Stimulated activated CD8-positive, alpha-beta memory T cell treated with anti-CD3 and anti-CD28 coated beads, Interleukin-12 subunit alpha, Interleukin-12 subunit beta, amount 100 ng/mL, for 24 hours (primary cell): ENCODE results near the gene ACBD3.

Source experiments
- DNase-seq: peaks from one replicate; pipeline ENCODE4 v3.0.0-alpha.2; 2020; ENCODE audit errors: extremely low read depth

The ACBD3 gene

DNA sequence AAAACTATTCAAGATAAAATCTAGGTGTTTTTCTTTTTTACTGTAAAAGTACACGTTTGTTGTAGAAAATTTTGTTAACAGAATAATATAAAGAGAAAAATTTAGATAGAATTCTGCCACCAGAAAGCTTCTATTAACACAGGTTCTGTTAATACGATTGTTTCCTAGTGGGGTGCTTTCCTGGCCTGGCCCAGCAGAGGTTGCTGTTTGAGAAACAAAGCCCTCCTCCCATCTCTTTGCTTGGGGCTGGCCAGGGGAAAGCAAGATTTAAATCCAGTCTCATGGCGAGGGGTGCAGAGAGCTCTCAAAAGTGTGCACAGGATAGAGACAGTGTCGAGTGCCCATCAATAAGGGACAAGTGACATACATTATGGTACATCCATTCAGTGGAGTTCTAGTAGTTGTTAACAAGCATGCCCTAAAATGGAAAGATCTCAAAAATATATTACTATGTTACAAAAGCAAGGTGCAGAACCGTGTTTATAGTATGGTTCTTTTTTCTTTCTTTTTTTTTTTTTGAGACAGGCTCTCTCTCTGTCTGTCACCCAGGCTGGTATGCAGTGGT, 14.6 kb upstream of the ACBD3 start:
- no peak for DNase-seq

DNA sequence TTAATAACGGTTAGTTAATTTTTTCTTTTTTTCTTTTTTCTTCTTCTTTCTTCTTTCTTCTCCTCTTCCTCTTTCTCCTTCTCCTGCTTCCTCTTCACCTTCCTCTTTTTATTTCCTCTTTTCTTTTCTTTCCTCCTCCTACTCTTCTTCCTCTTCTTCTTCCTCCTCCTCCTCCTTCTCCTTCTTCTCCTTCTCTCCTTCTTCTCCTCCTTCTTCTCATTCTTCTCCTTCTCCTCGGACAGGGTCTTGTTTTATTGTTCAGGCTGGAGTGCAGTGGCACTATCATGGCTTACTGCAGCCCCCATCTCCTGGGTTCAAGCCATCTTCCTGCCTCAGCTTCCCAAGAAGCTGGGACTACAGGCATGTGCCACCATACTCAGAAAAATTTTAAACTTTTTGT, 13.4 kb upstream of the ACBD3 start:
- no peak for DNase-seq

DNA sequence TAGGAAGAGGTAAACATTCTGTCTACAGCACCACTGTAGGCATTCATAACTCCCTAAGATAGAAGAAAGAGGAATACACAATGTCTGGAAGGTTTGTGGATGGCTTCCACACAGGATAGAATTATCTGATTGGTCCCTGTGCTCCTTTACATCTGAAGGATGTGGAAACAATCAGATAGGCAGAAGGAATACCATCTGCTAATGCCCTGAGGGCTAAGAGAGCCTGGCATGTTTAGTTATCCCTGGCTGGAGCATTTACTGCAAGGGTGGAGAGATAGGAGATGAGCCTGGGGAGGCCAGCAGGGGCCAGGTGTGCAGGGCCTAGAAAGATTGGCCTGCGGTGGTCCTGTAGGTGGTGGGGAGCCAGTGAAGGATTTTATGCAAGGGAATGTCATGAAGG, 8.6 kb upstream of the ACBD3 start:
- DNase-seq, result no peak

DNA sequence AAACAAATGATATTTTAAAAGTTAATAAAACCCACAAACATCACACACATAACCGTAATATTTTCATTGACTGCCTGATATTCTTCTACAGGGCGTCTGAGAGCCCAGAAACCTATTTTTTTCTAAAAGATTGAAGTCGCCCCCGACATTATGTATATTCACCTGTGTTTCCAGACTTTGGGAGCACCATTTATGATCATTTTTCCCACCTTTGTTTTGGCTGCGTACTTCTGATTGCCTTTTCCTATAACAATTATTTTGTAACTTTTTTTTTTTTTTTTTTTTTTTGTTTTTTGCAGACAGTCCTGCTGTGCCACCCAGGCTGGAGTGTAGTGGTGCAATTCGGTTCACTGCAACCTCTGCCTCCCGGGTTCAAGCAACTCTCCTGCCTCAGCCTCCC, 839 bp upstream of the ACBD3 start:
- no peak for DNase-seq

DNA sequence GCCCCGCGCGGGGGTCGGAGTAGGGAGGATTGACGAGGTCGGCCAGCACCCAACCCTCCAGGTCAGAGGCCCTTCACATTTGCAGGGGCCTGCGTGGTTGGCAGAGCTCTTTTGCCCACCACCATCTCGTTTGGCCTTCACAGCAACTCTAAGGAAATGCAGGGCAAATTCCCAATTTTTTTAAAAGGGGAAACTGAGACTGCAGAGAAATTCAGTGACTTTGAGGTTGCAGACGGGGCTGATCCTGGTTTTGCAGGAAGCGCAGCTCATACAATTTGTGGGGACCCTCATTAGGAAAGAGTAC, 430 bp upstream of the ACBD3 start:
- no peak for DNase-seq

DNA sequence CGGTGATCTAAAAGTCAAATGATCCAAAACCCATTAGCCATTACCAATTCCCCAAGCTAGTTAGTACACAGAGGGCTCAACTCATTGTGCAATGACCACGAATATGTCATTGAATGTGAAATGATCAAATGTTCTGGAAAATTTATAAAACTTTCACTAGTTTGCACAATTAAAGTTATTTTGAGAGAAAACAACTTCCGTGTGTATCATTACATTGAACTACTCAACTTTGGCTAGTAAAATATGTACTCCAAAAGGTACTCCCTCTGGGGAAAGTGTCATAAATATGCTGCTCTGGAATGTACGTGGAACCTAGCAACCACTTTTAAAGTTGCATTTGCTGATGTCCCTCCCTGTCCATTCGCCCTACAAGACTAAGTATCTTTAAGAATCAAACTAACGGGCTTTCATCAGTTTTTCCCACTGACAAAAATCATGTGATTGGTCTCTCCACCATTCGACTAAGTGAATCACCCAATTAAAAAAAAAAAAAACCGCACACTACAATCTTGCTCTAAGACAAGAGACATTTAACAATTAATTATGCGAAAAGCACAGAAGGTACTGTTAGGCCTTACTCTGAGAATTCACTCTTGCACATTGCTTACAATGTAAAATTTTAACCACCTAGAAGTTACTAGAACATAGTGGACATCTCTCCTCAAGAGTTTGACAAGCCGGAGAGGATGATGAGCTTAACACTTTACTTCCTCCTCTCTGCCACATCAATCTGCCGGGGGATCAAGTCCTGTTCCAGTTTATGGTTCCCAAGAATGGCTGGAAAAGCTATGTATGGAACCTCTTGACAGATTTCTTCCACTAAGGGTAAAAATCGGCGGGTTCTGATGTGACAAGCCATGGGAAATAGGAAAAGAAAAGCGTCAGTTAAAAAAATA, 1.2 kb downstream of the ACBD3 start:
- DNase-seq, result no peak

DNA sequence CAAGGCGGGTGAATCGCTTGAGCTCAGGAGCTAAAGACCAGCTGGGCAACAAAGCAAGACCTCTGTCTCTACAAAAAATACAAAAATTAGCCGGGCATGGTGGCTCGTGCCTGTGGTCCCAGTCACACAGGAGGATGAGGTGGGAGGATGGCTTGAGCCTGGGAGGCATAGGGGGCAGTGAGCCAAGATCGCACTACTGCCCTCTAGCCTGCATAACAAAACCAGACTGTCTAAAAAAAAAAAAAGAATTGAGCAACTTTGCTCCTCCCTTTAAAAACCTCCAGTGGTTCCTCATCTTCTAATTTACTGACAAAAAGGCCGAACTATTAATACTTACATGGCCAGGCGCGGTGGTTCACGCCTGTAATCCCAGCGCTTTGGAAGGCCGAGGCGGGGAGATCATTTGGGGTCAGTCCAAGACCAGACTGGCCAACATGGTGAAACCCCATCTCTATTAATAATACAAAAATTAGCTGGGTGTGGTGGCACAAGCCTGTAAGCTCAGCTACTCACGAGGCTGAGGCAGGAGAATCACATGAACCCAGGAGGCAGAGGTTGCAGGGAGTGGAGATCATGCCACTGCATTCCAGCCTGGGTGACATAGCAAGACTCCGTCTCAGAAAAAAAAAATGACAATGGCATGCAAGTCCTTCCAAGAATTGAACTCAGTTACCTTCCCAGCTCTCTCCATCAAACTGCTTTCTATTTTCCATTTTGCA, 4.4 kb downstream of the ACBD3 start:
- DNase-seq, result no peak

DNA sequence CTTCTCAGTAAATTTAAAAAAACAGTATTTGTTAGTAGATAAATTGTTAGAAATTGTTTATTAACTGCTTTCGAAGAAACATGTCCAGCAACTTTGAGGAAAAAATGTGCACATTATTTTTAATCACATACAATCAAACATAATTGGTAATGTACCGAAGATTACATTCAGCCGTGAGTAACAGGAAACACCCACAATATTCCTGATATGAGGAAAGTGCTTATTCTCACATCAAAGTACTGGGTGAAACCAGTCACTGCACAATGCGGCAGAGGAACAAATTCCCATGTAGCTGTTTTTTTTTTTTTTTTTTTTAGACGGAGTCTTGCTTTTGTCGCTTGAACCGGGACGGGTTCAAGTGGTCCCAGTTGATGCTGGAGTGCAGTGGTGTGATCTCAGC, 9.7 kb downstream of the ACBD3 start:
- DNase-seq, result no peak

DNA sequence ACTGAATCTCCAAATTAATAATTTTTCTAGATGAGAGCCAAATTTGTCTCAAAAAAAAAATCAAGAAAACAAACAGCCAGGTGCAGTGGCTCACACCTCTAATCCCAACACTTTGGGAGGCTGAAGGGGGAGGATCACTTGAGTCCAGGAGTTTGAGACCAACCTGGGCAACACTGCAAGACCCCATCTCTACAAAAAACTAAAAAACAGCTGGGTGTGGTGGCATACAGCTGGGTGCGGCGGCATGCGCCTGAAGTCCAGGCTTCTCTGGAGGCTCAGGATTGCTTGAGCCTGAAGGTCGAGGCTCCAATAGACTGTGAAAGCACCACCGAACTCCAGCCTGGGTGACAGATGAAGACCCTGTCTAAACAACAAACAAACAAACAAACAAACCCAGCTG, 14.0 kb downstream of the ACBD3 start:
- DNase-seq, result no peak

DNA sequence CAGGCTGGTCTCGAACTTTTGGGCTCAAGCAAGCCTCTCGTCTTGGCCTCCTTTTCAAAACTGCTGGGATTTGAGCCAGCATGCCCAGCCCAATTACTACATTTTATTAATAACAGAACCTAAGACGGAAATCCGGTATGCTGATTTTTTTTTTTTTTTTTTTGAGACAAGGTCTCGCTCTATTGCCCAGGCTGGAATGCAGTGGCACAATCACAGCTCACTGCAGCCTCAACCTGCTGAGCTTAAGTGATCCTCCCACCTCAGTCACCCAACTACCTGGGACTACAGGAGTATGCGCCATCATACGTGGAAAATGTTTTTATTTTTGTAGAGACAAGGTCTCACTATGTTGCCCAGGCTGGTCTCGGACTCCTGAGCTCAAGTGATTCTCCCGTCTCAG, 20.2 kb downstream of the ACBD3 start:
- no peak for DNase-seq

DNA sequence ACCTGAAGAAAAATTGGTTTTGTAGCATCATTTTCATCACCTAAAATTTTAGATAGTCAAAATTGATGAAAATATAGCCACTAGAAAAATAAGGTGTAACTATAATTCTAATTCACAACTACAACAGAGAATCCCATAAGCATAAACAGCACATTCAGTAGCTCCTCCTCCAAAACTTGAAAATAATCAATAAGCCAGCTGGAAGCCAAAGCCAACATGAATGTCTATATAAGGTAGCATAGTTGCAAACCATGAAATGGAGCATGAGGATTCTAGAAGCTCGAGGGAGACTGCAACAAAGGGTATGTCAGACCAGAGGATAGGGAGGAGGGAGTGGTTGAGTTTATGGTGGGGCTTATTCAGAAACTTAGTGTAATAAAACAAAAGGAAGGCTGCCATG, 22.4 kb downstream of the ACBD3 start:
- DNase-seq, result no peak

DNA sequence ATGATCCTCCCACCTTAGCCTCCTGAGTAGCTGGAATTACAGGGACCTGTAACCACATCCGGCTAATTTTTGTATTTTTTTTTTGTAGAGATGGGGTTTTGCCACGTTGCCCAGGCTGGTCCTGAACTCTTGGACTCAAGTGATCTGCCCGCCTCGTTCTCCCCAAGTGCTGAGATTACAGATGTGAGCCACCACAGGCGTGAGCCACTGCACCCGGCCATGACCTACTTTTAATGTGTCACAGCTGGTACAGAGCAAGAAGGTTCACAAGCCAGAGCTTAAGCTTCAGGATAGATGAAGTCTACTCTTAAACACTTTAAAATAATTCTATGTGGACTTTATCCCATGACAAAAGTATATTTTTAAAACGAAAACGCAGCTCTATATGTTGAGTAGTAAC, 23.6 kb downstream of the ACBD3 start:
- no peak for DNase-seq

DNA sequence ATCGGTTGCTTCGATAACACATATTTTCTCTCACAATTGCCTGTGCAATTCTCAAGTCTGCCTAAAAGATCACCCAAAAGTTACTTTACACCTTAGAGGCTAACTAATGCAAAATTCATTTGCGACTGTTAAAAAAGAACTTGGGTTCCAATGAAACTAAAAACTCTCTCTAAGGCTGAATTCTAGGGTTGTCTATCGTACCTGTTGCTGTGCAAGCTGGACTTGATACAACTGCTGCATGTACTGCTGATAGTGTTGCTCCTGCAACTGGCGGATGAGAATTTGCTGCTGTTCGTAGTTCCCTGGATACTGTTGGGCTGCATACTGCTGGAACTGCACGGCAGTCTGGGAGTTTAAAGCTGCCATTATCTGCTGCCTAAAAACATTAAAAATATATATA, 27.6 kb downstream of the ACBD3 start:
- DNase-seq, result no peak

DNA sequence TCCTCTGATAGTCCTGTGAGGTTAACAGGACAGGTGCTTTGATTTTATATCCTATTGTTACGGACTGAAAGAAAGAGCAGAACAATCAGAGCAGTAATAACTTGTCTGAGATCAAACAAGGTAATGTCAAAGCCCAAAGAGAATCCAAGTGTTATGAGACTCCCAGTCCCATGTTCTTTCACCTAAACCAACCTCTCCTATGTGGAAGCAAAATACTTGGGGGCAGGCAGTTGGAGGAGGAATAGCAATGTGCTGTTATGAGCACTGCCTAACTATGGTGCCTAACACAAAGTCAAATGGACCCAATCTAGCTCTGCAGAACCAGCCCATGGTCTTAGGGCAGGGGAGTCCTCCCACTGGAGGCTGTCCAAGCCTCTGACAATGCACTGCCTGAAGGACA, 28.1 kb downstream of the ACBD3 start:
- no peak for DNase-seq

DNA sequence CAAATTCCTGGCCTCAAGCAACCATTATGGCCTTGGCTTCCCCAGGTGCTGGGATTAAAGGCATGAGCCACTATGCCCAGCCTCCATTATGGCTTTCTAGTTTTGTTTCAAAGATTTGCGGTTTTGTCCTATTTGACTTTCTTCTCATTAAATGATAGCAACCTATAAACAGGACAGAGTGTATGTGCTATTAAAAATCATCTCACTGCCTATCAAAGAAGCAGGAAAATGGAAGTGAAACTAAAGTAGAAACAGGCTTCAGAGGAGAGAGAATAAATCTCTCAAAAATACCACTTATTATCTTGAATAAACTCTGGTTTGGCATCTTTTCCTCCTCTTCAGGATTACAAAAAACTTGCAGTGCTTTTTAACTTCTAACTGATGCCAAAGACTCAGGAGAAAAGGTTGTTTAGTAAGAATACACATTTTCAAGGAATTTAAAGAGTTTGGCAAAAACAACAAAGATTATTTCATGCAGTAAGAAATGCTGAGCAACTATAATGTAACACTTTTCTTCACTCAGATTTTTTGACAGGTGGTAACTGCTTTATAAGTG, 28.7 kb downstream of the ACBD3 start:
- DNase-seq, result no peak

DNA sequence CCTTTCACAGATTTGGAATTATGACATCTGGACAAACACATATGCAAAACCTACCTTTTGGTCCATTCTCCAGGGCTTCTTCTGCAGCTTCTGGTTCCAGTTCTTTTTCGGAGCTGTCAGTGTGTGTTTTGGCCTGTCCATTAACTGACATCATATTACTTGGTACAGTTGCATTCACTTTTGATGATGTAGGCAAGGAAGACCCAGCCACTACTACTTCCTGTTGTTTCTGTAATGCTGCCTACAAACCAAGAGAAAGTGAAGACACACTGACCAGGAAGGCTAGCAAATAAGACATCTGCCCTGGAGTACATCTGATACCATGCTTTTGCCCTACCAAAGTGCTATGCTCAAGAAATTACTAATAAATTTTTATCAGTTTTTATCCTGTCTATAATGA, 31.9 kb downstream of the ACBD3 start:
- no peak for DNase-seq

DNA sequence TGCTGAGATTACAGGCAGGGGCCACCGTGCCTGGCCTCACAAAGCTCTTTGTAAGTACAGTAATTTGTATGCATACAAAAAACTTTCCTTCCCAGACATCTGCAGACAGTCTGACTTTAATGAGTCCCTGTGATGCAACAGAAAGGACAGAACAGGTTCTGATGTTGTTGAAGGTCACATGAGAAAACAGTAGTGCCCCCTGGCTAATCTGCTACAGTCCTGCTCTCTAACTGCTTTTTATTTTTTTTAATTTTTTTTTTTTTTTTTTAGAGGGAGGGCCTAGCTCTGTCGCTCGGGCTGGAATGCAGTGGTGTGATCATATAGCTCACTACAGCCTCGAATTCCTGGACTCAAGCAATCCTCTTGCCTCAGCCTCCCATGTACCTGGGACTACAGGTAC, 36.7 kb downstream of the ACBD3 start:
- DNase-seq, result no peak

DNA sequence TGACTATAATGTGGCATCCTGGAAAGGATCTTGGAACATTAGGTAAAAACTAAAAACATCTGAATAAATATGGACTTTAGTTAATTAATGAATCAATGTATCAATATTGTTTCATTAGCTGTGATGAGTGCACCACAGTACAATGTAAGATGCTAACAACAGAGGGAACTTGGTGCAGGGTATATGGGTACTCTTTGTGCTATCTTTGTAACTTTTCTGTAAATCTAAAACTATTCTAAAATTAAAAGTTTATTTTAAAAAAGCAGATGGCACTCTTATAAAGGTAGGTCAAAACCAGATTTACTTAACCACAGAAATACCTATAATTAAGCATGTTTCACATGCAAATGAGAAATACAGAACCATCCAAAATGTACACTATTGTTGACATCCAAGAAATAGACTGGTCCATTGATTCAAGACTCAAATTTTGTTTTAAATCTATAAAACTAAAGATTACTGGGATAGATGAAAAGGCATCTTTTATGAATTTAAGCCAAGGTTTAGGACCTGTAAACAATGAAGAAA, 38.4 kb downstream of the ACBD3 start:
- DNase-seq, result no peak

DNA sequence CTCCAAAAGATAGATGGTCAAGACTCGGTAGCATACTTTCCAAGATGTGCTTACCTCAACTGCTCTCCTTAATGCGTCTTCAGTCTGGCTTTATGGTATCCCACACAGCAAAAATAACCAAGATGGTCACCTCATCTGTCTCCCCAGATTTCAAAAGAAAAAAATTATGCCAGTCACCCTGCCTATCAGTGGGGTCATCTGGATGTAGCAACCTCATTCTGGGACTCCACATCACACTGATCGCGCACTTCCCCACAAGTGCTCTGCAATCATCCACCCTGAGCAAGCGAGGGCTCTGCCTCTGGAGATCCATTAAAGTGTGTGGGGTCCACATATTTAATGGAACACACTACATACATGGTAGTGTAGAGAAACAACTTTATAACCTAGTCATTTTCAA, 42.5 kb downstream of the ACBD3 start:
- no peak for DNase-seq

DNA sequence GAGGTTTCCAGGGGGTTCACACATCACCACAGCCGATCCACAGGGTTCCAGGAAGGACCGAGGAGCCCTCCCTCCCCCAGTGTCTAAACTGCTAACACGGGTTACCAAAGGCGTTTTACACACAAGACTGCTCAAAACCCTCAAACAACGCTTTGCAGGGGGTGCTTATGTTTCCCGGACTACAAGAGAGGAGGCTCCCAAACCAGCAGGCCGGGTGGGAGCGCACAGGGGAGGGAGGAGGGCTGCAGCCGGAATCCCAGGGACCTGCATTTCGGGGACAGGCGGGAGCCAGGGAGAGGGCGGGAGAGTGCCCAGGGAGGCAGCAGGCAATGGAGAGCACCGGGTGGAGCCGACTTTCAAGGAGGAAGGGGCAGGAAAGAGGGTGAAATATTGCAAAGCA, 50.8 kb downstream of the ACBD3 start:
- DNase-seq, result no peak

DNA sequence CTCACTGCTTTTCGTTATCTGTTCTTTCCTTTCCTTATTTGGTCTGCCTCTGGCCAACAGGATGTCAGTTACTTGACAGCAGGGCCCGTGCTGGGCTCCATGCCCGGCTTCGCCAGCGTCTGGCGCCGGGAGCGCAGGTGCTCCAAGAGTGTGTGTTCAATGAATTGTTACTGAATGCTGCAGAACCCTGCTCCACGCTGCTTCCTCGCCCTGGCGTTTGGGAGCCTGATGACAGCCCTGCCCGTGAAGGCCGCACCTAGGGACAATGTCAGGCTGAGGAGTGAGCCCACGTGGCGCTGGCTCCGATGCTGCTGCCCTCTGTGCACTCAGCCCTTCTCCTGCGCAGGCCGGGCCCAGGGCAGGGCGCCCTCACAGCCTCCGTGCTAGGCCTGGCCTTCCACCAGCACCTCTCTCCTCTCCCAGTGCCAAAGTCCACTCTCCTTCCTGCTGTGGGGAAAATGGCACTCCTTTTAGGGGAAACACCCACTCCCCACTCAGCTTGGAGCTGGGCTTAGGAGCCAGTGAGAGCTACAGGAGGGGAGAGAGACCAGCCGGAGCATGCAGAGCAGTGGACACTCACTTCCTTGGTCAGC, 51.4 kb downstream of the ACBD3 start:
- DNase-seq, result no peak
